Germinal center (tissue), 1 donor: Measurements from ENCODE around the gene ERVMER34-1.

Experiments used
- DNase-seq: peaks from one replicate; pipeline ENCODE4 v3.0.0; 2012; ENCODE audit warnings: mixed read lengths, low spot score

ERVMER34-1 gene

GRCh38 chr4:52721968-52722815, 29.0 kb downstream of the ERVMER34-1 start:
- DNase-seq: peak; percentile 92

- DNase-seq: no peak
Measured at GRCh38 chr4:52718123-52718522, 33.1 kb downstream of the ERVMER34-1 start.

GRCh38 chr4:52716364-52717151, 34.7 kb downstream of the ERVMER34-1 start:
- DNase-seq: no peak

DNA sequence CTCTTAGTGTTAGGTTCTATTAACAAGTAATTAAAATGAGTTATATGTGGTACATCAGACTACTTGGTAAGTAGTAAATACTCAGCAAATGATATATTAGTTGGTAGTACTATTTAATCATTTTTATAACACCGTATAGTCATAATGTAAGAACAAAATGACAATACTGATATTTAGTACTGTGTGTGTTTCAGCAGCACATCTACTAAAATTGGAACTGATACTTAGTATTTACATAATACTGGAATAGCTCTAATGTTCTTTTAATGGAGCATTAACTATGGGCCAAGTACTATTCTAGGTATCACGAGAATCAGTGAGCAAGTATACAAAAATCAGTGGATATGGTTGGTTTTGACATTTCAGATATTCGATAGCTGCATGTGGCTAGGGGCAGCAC, 35.3 kb downstream of the ERVMER34-1 start:
- no peak for DNase-seq

DNA sequence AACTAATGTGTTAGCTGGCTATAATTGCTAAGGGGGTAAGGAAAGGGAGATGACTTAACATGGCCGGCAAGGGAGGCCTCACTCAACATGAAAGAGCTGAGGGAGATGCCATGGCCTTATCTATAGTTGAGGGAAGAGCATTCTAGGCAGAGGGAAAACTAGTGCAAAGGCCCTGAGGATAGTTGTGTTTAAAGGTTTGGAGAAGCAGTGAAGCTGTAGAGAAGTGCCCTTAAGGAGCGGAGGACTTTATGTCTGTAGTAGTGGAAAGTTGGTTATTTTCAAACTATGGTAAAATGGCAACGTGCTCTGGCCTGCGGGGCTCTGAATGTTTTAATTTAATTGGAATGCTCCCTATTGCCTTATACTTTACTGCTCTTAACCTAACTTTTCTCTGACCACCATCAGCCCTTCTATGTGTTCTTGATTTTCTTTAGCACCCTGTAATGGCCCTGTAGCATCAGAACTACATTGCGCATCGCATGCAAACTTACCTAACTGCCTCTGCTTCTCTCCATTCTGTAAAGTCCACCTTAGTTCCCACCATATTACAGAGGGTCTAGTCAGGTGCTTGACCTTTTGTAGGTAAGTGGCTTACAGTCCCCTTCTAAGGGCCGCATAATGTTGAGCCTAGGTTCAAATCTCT, 35.8 kb downstream of the ERVMER34-1 start:
- no peak for DNase-seq

DNA sequence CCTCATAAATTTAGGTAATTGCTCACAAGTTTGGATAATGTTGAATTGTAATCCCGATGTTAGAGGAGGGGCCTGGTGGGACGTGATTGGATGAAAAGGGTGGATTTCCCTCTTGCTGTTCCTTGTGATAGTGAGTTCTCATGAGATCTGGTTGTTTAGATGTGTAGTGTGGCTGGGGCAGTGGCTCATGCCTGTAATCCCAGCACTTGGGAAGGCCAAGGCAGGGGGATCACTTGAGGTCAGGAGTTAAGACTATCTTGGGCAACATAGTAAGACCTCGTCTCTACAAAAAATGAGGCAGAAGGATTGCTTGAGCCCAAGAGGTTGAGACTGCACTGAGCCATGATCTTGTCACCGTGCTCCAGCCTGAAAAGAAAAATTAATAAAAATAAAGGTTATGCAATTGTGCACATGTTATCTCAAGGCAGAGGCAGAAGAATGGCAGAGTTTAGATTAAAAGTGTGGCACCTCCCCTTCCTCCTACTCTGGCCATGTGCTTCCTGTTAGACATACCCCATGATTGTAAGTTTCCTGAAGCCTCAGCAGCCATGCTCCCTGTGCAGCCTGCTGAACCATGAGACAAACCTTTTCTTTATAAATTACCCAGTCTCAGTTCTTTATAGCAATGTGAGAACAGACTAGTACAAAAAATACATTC, 36.5 kb downstream of the ERVMER34-1 start:
- DNase-seq: no peak

GRCh38 chr4:52713456-52713937, 37.7 kb downstream of the ERVMER34-1 start:
- no peak for DNase-seq

- DNase-seq: peak; percentile 98
Measured at GRCh38 chr4:52712251-52713130, 38.7 kb downstream of the ERVMER34-1 start.

DNA sequence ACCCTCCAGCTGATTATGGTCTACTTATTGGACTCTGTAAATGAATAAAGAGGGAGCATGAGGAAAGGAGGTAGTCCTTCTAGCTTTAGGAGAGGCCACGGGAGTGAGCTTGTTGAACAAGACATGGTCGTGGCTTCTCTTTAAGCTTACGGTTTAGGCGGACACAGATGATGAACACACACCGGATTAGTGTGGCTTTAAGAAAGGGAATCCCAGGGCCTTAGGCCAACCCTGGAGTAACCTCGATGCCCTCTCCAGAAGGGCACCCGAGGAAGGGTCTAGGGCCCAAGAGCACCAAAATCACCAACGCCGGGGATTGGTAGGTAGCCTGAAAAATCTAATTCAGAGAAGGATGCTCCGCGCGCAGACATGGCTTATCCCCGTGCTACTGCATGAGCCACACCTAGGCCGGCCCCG, 39.4 kb downstream of the ERVMER34-1 start:
- DNase-seq: no peak

DNA sequence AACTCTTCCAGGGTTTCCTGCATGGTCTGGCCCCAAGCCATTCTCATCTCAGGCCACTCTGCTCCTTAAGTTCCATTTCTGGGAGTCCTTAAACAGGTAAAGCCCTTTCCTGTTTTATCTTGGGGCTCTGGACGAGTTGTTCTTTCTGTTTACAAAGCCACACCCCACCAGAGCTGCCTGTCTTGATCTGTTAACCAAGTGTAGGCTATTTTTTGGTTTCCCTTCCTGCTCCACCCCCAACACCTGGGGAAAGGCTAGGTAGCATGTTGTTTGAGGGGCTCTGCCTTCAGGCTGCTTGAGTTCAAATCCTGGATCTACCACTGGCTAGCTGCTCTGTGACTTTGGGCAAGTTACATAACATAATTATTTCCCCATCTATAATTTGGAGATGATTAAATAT, 40.0 kb downstream of the ERVMER34-1 start:
- DNase-seq: peak; percentile 25

GRCh38 chr4:52709155-52709554, 42.1 kb downstream of the ERVMER34-1 start:
- peak; percentile 16 for DNase-seq

DNA sequence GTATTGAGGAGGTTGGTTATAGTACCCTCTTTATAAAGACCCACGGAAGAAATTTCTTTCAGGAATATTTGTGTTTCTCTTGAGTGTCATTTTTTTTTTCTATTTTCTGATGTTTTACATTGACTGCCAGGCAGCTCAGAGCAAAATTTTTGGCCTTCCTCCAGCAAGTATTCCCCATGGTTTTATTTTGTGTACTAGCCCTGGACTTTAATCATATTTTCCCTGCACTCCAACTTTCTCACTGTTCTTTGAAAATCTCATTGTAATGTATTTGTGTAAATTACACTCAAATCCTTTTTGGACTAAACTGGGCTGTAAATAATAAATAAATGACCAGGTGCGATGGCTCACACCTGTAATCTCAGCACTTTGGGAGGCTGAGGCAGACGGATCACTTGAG, 46.6 kb downstream of the ERVMER34-1 start:
- DNase-seq: no peak

GRCh38 chr4:52704133-52704532, 47.1 kb downstream of the ERVMER34-1 start:
- no peak for DNase-seq

DNA sequence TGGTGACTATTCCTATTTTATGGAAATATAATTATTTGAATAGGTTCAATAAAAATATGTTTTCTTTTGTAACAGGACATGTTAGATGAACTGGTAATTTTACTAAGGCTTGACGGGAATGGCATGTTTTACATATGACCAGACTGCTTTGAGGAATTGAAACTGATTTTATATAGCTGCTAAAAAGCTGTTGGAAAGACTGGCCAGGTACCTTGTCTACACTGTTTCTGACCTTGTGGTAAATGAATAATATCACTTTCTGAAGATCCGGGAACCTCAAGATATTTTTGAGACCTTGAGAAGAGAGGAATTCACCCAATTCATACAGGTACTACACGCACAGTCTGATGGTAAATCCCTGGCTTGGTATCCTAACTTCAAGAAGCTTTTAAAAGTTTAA, 50.0 kb downstream of the ERVMER34-1 start:
- peak; percentile 23 for DNase-seq

GRCh38 chr4:52694936-52695335, 56.3 kb downstream of the ERVMER34-1 start:
- DNase-seq: no peak

DNA sequence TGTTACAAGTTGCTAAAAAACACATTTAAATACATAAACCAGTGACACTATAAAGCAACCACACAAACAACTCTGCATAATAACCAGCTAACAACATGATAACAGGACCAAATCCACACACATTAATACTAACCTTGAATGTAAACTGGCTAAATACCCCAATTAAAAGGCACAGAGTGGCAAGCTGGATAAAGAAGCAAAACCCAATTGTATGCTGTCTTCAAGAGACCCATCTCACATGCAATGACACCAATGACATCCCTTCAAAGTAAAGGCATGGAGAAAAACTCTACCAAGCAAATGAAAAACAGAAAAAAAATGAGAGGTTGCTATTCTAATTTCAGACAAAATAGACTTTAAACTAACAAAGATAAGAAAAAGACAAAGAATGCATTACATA, 57.7 kb downstream of the ERVMER34-1 start:
- no peak for DNase-seq
